ENCODE data around the gene RAPGEF1.

The RAPGEF1 gene

DNA sequence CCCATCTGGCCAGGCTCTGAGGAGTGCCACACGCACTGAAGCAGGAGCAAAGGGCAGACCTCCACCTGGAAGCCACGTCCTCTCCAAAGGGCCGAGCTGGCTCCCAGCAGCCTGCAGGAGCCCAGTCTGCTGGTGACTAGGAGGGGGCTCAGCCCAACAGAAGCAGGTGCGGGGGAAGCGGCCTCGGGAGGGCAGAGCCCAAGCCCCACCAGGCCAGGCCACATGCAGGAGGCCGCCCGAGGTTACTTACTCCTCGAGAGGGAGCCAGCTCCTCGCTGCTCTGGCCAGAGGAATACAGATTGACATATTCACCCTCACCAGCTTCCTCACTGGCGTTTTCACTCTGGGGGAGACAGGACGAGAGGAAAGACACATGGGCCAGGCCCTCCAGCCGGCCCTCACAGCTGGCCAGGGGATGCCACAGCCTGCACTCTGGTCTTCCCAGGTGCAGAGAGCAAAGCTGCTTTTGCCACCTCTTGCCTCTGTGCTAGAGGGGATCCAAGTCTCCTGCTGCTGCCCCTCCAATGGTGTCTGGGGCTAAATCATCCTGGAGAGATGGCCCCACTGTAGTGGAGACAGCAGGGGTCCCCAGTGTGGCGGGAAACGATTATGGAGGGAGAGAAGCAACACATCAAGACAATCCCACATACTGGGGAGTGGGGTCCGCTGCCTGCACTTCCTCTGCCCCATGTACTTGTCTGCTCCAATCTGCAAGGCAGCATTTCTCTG is 136.0 kb downstream of the RAPGEF1 start:
- no peak for DNase-seq (ENCODE audit: low read depth)

DNA sequence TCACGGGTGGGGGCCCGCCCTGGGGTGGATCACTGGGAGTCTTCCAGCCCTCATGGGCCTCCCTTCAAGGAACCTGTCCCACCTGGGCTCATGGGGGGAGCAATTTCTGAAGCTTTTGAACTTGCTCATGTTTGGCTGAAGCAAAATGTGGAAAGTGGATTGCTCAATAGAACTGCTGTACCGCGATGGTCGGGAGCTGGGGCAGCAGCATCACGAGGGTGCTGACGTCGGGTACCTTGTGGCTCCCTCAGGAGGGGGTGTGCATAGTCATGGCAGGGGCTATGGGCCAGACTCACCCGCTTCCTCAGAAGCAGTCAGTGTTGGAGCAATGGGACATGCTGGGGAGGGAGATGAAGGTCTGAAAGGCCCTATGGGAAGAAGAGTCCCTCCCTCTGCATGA is 136.7 kb downstream of the RAPGEF1 start:
- DNase-seq (ENCODE audit: low read depth), result no peak

DNA sequence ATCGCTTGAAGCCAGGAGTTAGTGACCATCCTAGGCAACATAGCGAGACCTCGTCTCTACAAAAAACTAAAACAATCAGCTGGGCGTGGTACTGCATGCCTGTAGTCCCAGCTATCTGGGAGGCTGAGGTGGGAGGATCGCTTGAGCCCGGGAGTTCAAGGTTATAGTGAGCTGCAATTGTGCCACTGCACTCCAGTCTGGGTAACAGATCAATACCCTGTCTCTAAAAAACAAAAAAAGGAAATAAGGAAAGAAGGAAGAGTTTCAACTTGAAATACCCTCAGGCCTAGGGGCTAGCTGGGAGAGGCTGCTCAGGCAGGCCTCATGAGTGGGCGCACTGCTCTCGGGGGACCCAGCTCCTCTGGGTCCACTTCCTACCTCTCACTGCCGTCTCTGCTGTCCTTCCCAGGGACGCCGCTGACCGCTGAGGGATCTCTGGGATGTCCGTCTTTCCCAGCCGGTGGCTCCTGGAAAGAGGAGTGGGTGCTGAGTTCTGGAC is 138.1 kb downstream of the RAPGEF1 start:
- DNase-seq (ENCODE audit: low read depth), result no peak

DNA sequence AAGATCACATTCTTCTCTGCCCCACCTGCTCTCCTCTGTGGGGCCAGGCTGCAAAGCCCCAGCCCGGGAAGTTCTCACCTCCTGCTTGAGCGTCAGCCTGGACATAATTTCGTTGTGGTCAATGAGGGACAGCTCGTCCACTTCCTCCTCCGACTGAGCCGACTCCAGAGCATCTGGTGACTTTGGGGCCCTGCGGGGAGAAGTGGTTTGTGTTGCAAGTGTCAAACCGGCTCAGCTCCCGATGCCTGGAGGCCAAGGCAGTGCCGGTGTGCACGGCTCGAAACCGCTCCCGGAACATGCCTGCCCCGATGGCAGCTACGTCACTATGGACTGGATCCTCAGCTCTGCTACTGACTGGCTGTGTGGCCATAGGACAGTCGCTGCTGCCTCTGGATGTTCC is 141.8 kb downstream of the RAPGEF1 start:
- no peak for DNase-seq (ENCODE audit: low read depth)

DNA sequence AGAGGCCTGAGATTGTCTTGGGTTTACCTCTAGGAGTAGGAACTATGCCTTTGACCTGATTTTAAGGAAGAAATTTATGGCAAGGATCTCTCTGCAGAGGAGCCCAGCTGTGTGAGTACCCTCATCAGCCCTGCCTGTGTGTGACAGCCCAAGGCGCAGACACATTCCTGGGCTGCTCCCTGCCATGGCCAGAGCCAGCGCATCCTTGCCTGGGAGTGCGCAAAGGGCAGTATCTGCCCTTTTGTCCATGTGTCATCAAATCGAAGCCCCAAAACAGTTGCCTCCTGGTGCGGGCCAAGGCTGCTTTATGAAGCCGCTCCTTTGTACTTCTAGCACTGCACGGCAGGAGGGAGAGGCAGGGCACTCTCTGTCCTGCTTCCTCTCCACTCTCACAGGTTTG is 142.6 kb downstream of the RAPGEF1 start:
- no peak for DNase-seq (ENCODE audit: low read depth)

DNA sequence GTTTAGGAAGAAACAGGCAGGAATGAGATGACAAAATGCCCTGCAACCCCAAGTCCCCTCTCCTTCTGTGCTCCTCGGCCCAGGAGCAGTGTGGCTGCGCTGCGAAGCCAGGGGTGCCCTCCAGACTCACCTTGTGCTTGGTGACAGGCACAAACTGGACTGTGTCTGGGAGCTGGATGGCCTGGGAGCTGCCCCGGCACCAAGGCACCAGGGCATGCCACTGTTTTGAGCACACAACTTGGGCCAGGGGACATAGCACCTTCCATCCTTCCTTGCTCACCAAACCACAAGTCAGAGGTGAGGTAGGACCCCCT is 143.5 kb downstream of the RAPGEF1 start:
- DNase-seq (ENCODE audit: low read depth), result no peak

DNA sequence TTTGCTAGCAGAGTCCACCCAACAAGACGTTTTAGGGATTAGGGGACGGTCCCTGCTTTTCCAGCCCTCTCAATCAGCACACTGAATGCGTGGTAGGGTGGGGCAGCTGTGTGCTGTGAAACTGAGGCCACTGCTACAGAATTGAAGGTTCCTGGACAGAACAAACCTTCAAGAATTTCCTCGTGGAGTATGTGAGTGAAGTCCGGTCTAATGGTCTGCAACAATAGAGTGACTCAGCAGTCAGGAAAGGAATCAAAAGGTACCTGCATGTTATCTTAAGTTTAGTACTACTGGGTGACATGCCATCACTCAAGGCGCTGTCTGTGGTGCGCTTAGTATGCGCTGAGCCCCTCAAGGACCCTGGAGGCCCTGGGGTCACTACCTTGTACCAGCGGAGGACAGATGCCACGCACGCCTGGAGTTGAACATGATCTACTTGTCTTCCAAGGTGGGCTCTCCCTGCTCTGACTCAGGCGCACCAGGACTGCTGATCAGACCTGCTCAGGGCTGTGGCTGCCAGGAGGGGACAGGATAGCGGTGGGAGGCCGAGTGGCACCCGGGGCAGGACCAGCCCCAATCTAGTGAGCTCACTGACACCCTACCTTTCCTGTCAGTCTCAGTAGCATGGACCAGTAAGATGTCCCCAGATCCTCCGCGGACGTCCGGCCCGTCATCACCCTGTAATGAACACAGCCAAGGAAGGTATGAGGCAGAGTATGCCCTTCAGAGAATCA is 144.0 kb downstream of the RAPGEF1 start:
- DNase-seq (ENCODE audit: low read depth), result no peak

DNA sequence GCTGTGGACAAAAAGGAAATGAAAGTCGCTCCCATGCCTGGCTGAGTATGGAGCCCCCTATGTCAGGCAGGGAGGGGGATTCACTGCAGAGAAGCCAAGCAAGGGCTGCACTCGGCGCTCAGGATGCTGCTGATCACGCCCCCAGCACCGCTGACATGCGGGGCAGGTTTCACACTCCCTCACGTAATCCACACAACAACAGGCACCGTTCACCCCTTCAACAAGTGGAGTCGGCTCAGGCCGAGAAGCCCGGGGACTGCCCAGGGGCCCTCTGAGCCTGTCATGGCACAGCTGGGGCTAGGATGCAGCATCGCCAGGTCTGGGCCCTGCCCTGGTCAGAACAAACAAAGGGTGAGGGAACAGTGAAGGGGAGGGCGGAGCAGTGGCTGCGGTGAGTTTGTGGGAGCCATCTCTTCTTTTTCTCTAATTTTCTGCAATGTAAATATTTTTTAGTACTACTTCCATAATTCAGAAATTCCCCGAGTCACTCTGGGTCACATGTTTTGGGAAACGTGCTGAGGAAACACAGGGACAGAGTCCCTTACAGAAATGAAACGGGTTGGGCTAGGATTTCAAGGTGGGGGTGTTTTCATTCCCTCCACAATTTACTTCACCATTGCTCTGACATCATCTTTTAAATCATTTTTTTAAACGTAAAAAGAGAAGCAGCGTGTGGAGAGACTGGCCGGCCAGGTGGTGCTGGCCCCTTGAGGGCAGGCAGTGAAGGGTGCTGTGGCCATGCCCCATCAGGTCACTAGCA is 144.8 kb downstream of the RAPGEF1 start:
- no peak for DNase-seq (ENCODE audit: low read depth)

DNA sequence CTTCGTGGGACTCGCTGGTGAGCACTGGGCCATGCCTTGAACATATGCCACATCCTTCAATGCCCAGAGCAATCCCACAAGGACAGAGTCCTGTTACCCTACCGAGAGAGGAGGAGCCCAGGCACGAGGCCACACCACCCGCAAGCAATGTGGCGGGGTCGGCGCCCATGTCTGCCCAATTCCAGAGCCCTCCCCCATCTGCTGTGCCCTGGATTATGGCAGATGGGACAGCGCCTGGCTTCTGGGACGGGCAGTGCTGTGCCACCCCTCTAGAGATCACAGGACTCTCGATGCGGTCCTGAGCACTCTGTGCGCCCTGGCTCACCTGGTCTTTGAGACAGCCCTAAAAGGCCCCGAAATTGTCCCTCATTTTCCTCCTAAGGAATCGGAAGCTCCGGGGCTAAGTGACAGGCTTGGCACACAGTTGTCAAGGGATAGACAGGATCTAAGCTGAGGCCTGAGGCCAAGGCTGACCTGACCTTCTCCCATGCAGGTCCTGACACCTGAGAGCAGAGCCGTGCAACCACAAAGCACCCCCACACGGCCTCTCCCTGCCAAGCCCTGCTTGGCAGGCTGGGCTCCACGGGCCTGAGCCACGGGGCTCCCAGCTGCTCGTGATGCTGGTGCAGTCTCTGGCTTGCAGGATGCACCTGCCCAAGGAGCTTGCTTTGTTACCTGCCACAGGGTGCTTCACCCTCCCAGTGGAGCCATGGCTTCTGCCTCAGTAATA is 145.8 kb downstream of the RAPGEF1 start:
- no peak for DNase-seq (ENCODE audit: low read depth)

DNA sequence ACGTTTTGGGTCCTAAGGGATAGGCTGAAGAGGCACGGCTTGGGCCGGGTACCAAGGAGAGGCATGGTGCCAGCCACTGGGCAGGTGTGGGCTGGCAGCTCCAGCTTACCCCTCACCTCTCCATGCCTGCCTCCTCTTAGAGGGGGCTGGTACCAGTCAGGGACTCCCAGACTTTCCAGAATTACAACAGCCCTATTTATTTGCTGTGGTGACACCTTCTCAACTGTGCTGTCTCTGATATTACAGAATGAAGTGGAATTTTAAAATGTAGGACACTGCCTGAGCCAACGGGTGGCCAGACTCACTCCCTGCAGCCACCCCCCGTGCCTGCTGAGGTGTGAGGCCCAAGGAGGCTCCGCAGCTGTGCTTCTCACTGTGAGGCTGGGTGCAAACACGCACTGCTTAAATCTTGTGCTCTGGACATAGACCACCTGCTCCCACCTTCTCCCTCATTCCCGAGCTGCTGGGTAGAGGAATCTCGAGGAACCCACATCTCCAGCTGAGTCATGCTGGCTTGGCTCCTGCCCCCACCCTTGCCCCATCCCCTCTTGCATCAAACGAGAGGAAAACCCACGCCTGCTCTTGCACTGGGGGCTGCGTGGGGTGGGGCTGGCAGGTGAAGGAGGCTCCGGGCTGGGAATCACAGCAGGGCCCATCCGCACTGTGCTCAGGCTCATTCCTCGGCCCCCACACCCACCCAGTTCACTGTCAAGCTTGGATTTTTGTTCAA is 146.6 kb downstream of the RAPGEF1 start:
- no peak for DNase-seq (ENCODE audit: low read depth)

DNA sequence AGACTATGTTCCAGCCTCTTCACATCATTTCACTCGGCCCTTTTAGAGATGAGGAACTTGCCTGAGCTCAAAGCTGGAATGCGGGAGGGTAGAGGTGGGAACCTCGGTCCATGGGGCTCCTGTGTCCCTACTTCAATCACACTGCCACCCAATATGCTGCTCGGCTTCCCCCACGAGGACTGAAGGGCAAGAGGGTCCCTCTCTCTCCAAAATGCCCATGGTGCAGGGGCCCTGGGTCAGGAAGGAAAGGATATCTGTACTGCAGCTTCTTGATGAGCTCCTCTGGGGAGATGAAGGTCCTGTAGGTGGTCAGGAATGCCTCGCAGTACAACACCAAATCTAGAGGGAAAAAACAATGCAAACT is 148.0 kb downstream of the RAPGEF1 start:
- no peak for DNase-seq (ENCODE audit: low read depth)

DNA sequence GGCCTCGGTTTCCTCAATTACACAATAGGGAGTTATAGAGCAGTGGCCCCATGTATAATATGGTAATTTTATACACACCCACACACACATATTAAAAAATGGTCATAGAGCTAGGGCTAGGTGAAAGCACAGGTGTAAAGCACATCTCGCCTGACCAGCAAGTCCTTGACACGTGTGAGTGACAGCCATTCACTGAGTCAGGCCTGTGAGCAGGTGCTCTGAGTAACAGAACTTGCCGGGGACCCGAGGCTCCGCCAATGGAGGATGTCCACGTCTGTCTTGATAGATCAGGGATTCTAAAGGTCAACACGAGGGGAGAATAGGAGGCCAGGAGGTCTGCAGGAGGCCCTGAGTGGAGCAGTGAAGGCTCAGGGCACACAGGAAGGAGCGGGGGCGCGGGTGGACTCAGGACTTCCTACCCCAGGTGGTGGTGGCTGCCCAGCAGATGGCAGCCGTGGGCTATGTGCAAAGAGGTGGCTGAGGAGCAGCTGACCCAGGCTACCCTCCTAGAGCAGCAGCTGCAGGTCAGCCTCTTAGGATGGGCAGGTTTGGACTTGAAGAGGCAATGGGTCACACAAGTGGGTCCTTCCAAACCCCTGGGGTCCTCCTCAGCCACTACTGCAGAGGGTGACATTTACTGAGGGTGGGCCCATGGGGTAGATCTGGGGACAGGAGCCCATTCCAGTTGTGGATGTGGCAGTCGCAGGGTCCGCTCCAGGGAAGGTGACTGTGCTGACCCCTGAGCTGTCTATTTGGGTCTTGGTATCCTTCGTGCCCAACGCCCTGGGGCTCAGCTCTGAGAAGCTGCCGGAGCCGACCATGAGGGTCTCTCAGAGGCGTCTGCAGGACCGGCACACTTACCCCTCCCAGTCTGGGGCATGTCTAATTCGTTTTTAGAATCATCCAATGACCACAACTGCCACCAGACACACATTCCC is 148.7 kb downstream of the RAPGEF1 start:
- DNase-seq (ENCODE audit: low read depth), result peak; percentile 65

DNA sequence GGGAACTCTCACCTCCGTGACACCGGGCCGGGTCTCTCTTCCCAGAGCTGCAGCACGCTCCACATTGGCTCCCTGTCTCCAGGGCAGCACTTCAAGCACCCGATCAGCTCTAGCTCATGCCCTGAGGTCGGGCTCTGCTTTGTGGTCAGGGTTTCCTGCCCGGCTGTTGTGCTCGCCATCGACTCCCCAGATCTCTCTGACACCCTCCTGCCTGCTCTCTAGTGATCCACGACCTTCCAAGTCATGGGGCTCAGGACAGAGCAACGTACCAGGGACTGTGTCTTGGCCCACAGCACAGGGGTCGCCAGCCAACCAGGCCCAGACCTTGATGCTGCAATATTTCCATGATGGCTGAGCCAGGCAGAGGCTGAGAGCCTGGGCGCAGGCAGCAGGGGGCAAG is 149.4 kb downstream of the RAPGEF1 start:
- DNase-seq (ENCODE audit: low read depth), result no peak

DNA sequence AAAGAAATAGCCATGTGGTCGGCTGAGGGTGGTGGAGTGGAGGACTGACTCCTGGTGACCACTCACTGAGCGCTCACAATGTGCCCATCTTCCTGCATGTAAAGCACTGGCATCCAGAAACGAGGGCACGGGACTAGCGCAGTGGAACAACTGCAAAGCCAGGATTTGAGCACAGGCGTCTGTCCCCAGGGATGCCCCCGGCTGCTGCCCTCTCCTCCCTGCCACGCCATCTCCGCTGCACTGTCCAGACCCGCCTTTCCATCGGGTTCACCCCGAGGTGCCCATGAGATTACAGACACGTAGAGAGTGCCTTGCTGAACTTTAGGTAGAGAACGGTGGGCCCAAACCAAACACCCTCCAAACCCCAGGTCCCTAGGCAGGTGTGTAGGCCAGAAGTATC is 149.9 kb downstream of the RAPGEF1 start:
- DNase-seq (ENCODE audit: low read depth), result no peak

DNA sequence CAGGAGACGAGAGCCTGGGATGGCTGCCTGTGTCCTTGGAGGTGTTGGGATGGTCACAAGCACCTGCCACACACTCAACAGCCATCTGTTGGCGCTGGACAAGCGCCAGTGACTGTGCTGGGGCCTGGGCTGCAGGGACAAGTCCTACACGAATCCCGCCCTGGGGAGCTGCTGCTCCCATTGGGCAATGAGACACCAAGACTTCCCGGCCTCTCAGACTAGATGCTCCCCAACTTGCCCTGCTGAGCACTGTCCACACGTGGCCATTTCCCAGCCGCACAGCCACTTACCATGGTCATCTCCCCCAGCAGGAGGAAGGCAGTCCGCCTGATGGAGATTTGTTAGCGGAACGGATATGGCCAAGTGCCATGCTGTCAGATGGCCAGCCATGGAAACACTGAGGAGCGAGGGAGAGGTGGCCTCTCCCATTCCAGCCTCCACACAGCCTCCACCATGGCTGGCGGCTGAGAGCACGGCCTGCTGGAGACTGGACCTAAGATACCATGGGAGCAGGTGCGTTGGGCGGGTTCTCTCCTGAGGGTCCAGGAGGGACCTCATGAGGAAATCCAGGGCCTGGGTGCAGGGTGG is 150.7 kb downstream of the RAPGEF1 start:
- no peak for DNase-seq (ENCODE audit: low read depth)

DNA sequence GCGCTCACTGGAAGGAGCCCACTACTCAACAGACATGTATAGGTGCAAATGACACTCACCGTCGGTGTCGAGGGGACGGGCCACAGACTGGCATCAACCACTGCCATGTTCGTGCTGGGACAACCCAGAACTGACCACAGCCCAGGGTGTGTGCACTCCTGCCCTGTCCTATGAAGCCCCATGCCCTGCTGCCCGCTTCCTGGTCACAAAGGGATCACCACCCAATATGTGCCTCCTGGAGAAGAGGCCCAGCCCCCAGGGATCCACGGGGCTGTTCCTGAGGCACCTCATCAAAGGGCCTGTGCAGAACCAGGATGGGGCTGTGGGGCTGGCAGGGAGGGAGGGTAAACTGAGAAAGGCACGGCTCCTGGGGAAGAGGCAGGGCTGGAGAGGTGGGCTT is 151.5 kb downstream of the RAPGEF1 start:
- no peak for DNase-seq (ENCODE audit: low read depth)

DNA sequence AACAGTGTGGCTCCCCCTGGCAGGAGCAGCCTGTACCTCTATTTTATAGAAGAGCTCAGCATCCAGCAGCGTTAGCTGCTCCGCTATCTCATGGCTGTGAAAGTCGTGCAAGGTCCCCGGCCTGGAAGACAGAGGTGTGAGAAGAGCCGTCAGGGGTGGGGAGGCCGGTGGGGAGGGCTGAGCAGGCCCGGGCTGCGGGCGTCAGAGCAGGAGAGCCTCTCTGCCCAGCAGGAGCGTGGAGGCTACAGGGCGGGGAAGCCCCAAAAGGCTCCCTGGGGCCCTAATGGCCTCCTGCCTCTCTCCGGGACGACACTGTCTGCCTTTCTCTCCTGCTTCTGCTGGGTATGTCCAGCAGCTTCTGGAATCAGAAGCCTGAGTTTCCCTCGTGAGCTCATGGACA is 152.0 kb downstream of the RAPGEF1 start:
- no peak for DNase-seq (ENCODE audit: low read depth)

DNA sequence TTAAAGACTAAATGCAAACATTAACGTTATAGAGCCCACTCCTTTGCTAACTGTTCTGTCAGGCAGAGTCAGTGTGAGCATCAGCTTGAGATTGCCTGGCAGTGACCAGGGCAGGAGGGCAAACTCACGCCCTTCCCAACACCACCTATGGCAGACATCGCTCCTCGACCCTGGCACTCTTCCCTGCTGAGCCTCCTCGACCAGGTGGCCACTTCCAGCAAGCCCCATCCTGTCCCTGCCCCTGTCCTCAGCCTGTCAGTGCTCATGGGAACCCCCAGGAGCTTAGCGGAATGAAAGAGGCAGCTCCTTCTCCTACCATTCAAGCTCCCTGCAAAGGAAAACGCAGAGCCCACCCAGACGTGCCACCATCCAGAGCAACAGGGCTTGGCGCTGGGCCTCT is 152.5 kb downstream of the RAPGEF1 start:
- DNase-seq (ENCODE audit: low read depth), result no peak

DNA sequence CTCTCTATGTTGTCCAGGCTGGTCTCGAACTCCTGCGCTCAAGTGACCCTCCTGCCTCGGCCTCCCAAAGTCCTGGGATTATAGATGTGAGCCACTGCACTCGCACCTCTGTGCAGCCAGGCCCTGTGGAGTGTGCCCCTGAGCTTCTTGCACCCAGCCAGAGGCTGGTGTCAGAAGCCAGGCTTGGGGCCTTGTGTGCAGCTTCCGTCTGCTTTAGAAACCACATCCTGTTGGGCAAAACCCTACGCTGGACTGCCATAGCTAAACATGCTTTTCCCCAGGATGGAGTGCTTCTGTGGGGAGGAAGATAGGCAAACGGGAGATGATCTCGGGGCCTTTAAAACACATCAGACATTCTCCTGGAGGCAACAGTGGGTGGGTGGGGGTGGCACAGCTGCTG is 154.5 kb downstream of the RAPGEF1 start:
- no peak for DNase-seq (ENCODE audit: low read depth)

DNA sequence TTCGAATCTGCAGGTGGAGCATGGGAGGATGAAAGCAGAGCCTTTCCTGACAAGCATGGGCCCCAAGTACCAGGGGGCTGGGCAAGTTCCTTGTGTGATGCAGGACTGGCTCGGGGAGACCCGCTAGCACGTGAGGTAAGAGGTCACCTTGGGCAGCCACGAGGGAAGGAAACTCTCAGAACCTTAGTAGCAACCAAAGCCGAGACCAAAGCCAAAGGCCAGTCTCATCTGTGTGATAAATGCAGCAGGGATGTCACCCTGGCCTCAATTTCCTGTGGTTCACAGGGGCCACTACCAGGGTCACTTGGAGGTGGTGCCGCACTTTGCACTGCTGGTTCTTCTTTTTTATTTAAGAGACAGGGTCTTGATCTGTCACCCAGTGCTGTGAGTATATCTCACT is 155.0 kb downstream of the RAPGEF1 start:
- no peak for DNase-seq (ENCODE audit: low read depth)

Measured in stimulated activated CD8-positive, alpha-beta memory T cell treated with anti-CD3 and anti-CD28 coated beads, Interleukin-4, amount 100 ng/mL, for 24 hours (primary cell).